GM21423 (cell line): ENCODE data around the gene ZNF518A.

ENCODE experiments used
- ATAC-seq: cut with Tn5 transposase; IDR thresholded peaks from one replicate; pipeline ENCODE4 v1.9.1; 2021; ENCODE audit warnings: mild to moderate bottlenecking, moderate library complexity; ENCODE audit not compliant: unreplicated experiment

Gene ZNF518A

GRCh38 chr10:96129387-96130325, at the start of gene ZNF518A:
TSS of gene ZNF518A (plus strand) at chr10:96130297. CDS start at chr10:96156323, 26,026 bp downstream.
- peak; percentile 71 for ATAC-seq

- no peak for ATAC-seq
Measured at GRCh38 chr10:96082153-96082552, 47.9 kb upstream of the ZNF518A start.

GRCh38 chr10:96082748-96083147, 47.3 kb upstream of the ZNF518A start:
- ATAC-seq, result no peak

- ATAC-seq, result no peak
Measured at GRCh38 chr10:96089116-96089515, 41.0 kb upstream of the ZNF518A start.

GRCh38 chr10:96089670-96090462, 40.2 kb upstream of the ZNF518A start:
- peak; percentile 88 for ATAC-seq

GRCh38 chr10:96090463-96090800, 39.7 kb upstream of the ZNF518A start:
- no peak for ATAC-seq

GRCh38 chr10:96092999-96093767, 36.9 kb upstream of the ZNF518A start:
- no peak for ATAC-seq

GRCh38 chr10:96093948-96094347, 36.1 kb upstream of the ZNF518A start:
- ATAC-seq, result no peak

GRCh38 chr10:96096958-96097357, 33.1 kb upstream of the ZNF518A start:
- no peak for ATAC-seq

GRCh38 chr10:96097865-96098264, 32.2 kb upstream of the ZNF518A start:
- no peak for ATAC-seq

GRCh38 chr10:96107623-96108038, 22.5 kb upstream of the ZNF518A start:
- no peak for ATAC-seq

GRCh38 chr10:96112531-96112930, 17.6 kb upstream of the ZNF518A start:
- ATAC-seq, result no peak

- no peak for ATAC-seq
Measured at GRCh38 chr10:96118604-96119450, 11.3 kb upstream of the ZNF518A start.

- ATAC-seq, result no peak
Measured at GRCh38 chr10:96122824-96123223, 7.3 kb upstream of the ZNF518A start.

GRCh38 chr10:96124230-96125141, 5.6 kb upstream of the ZNF518A start:
- no peak for ATAC-seq

GRCh38 chr10:96125142-96125515, 5.0 kb upstream of the ZNF518A start:
- no peak for ATAC-seq

GRCh38 chr10:96130326-96130995, 364 bp downstream of the ZNF518A start:
- peak; percentile 70 for ATAC-seq

GRCh38 chr10:96131621-96132020, 1.5 kb downstream of the ZNF518A start:
- ATAC-seq, result no peak

GRCh38 chr10:96133135-96133534, 3.0 kb downstream of the ZNF518A start:
- no peak for ATAC-seq
